Measurements from ENCODE around the gene GPC4.

Gene GPC4

DNA sequence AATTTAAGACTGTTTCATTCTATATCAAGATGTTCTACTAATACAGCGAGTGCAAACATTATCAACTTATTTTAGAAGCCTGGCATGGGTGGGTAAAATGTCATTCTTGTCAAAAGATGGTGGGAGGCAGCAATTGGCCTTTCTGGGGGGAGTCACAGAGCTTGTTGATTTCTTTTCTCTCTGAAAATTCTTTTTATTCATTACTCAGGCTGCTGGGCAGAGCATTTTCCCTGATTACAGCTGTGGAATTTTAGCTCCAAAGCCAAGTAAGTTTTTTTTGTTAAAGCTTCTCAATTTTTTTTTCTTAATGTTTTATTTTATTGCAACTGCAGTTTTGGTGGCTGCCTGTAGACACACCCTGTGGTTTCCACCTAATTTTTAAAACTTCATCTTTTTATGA is 50.4 kb downstream of the GPC4 start:
- TF ChIP-seq, protein P1, sequence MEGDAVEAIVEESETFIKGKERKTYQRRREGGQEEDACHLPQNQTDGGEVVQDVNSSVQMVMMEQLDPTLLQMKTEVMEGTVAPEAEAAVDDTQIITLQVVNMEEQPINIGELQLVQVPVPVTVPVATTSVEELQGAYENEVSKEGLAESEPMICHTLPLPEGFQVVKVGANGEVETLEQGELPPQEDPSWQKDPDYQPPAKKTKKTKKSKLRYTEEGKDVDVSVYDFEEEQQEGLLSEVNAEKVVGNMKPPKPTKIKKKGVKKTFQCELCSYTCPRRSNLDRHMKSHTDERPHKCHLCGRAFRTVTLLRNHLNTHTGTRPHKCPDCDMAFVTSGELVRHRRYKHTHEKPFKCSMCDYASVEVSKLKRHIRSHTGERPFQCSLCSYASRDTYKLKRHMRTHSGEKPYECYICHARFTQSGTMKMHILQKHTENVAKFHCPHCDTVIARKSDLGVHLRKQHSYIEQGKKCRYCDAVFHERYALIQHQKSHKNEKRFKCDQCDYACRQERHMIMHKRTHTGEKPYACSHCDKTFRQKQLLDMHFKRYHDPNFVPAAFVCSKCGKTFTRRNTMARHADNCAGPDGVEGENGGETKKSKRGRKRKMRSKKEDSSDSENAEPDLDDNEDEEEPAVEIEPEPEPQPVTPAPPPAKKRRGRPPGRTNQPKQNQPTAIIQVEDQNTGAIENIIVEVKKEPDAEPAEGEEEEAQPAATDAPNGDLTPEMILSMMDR (conservative IDR thresholded peaks at IDR 0.05), result no peak
- no peak overlapping the region for H3K27ac ChIP-seq

- H3K27ac ChIP-seq, result no peak overlapping the region
- TF ChIP-seq, protein P1 (conservative IDR thresholded peaks at IDR 0.05), result no peak
Measured at GRCh38 chrX:133364196-133364595, 51.1 kb downstream of the GPC4 start.

DNA sequence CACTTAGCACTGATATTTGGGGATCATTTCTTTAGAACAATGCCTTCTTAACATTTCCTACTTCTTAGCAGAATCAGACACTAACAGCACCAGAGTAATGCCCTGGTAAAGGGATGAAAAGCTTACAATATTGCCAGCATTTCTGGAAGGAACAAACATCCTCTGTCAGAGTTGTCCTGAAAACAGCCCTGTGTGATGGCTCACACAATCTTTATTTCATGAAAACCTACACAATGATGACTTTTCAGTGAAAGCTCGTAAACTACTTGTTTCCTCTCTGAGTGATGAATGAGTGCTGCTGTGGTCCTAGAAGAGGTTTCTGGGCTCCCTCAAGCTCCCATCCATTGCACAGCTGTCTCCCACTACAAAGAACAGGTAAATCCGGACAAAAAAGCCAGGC is 52.8 kb downstream of the GPC4 start:
- TF ChIP-seq, protein P1 (conservative IDR thresholded peaks at IDR 0.05), result no peak

GRCh38 chrX:133359466-133359865 is 55.8 kb downstream of the GPC4 start:
- TF ChIP-seq, protein P1 (conservative IDR thresholded peaks at IDR 0.05), result no peak
- no peak overlapping the region for H3K27ac ChIP-seq

More for the DNA sequence above, 52.8 kb downstream of the GPC4 start:
- no peak overlapping the region for H3K27ac ChIP-seq

DNA sequence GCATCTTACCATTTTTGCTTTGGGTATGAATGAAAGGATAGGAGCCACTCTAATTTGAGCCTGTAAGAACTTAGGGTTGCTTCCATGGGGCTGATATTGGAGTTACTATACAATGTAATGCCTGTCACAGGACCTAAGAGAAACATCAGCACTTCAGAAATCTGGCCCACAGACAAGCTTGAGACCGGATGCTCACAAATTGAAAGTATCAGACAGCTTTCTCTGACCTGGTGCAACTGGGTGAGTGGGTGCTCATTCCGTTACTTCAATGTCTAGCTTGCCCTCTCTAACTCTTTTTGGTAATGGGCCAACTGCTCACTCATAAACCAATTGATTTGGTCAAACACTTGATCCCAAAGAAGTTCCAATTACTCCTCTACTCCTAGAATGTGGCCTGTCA is 62.1 kb downstream of the GPC4 start:
- no peak overlapping the region for H3K27ac ChIP-seq
- TF ChIP-seq, protein P1 (conservative IDR thresholded peaks at IDR 0.05), result no peak

DNA sequence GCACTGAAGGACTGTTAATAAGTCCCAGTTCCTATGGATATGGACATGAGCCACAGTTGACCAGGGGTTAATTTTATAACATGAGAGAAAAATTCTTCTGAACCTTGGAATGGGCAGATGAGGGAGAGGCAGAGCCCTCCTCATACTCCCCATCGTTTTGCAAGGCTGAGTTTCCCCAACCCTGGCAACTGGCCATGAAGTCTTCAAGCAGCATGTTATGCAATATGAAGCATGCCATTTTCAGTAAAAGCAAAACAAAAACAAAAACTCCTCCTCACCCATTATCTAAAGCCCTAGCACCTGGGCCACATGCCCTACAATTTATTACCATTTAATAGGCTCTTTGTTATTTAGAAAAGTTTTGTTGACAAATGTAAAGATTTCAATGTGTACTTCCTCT is 64.5 kb downstream of the GPC4 start:
- TF ChIP-seq, protein P1 (conservative IDR thresholded peaks at IDR 0.05), result no peak
- no peak overlapping the region for H3K27ac ChIP-seq

- H3K27ac ChIP-seq, result no peak overlapping the region
- TF ChIP-seq, protein P1 (conservative IDR thresholded peaks at IDR 0.05), result no peak
Measured at GRCh38 chrX:133346026-133346425, 69.3 kb downstream of the GPC4 start.

DNA sequence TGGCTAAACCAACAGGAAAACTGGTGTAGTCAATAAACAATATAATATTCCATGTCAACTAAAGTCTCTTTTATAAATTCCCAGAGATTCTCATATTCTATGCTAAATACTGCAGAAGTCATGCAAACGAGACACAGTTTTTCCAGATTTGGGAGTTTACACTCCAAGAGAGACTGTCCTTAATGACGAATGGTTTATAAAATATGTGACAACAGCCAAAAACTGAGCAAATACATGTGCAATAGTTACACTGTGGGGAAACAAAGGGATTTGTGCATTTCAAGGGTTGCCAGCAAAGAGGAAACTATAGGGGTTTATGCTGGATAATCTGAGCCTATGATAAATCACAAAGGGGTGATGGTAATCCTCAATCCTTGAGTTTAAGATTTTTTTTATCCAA is 75.7 kb downstream of the GPC4 start:
- no peak overlapping the region for H3K27ac ChIP-seq
- TF ChIP-seq, protein P1 (conservative IDR thresholded peaks at IDR 0.05), result no peak
